ENCODE results near the gene ULBP2.
A peak's percentile ranks its signal among the peaks of the same experiment; 100 is the strongest.
"Not testable (repeated sequence)": the region's sequence is repeated elsewhere in the genome, so short reads cannot be mapped to it uniquely, and the experiment has no call there.

ULBP2 gene

DNA sequence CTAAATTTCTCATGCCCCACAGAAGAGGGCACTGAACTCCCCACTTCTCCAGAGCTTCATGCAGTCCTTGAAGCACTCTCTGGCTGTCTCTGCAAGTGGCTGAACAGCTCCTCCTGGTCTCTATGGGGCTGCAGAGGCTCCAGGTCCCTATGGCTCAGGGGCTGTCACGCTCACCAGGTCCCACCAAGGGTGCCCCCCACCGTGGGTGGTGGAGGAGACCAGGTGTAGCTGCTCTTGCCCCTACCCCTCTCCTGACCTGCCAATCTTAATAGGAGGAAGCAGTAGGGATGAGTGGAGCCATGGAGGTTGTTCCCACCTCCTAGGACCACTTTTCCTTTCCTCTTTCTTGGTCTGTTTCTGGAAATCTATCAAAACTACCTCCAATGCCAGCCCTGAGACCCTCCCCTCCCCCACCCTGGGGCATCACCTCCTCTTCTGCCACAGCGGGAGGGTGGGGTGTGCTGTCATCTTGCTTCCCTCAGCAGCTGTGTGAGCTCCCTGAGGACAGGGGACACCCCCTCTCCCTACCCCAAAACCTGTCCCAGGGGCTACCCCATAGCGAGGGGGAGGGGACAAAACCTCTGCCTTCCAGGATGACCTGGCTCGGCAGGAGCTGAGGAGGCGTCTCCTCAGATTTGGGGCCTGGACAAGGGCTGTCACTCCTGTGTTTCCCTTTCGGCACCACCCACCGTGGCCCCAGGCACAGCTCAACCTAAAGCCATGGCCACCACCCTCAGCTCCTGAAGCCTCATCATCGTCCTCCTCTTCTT lies 31.9 kb upstream of the ULBP2 start:
- no peak for DNase-seq (ENCODE audit: low read depth)

GRCh38 chr6:149910721-149911151 lies 31.1 kb upstream of the ULBP2 start:
- no peak for DNase-seq (ENCODE audit: low read depth)

- not testable (repeated sequence) for DNase-seq (ENCODE audit: low read depth)
Measured at GRCh38 chr6:149912680-149913079, 29.1 kb upstream of the ULBP2 start.

- DNase-seq (ENCODE audit: low read depth) = no peak
Measured at GRCh38 chr6:149913085-149913484, 28.7 kb upstream of the ULBP2 start.

- DNase-seq (ENCODE audit: low read depth) = no peak
Measured at GRCh38 chr6:149913540-149914240, 28.1 kb upstream of the ULBP2 start.

- no peak for DNase-seq (ENCODE audit: low read depth)
Measured at GRCh38 chr6:149915970-149916865, 25.6 kb upstream of the ULBP2 start.

- DNase-seq (ENCODE audit: low read depth) = no peak
Measured at GRCh38 chr6:149917679-149918078, 24.1 kb upstream of the ULBP2 start.

DNA sequence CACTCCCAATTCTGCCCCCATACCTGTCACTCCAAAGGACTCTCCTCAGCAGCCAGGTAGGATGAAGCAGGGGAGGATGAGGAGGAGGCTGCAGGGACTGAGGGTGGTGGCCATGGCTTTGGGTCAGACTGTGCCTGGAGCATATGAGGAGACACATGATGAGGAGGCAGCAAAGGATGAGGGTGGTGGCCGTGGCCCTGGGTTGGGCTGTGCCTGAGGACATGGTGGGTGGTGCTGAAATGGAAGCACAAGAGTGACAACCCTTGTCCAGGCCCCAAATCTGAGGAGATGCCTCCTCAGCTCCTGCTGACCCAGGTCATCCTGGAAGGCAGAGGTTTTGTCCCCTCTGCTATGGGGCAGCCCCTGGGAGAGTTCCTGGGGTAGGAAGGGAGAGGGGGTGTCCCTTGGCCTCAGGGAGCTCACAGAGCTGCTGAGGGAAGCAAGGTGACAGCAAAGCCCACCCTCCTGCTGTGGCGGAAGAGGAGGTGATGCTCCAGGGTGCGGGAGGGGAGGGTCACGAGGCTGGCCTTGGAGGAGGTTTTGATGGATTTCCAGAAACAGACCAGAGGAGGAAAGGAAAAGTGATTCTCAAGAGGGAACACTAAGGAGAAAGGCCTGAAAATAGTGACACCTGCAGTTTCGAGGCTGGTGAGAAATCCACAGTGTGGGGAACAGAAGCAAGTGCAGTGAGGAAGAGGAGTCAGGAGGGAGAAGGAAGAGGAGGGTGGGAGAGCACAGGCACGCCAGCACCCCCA lies 23.5 kb upstream of the ULBP2 start:
- DNase-seq (ENCODE audit: low read depth) = no peak

DNA sequence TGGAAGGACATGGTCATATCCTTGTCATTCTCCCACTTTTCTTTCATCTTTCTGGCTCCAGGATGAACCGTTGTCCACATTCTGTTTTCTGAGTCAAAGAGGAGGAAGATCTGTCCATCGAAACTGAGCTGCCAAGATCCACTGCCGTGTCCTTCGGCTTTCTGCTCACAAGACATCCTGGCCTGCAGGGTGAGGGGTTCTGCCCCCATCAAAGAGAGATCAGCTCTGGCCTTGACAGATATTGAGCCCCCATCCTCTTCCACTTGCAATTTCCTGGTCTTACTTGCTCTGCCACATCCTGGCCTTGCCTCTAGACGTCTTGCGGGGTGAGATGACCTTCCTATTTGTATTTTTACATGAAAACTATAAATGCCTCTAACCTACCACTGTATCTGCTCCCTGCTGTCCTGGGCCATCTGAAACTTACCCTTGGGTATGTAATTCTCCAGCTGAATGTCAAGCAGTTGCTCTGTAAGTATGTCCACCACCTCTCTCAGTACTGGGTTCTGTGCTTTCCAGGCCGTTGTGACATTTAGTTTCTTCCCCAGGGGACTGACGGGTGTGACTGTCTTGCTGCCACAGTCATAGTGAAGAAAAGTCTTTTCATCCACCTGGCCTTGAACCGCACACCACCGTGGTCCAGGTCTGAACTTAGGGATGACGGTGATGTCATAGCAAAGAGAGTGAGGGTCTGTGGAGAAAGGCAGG lies 22.5 kb upstream of the ULBP2 start:
- DNase-seq (ENCODE audit: low read depth) = not testable (repeated sequence)

GRCh38 chr6:149919834-149920225 lies 22.0 kb upstream of the ULBP2 start:
- no peak for DNase-seq (ENCODE audit: low read depth)

GRCh38 chr6:149921361-149921760 lies 20.5 kb upstream of the ULBP2 start:
- DNase-seq (ENCODE audit: low read depth) = no peak

- not testable (repeated sequence) for DNase-seq (ENCODE audit: low read depth)
Measured at GRCh38 chr6:149922091-149922490, 19.7 kb upstream of the ULBP2 start.

GRCh38 chr6:149922642-149923326 lies 19.0 kb upstream of the ULBP2 start, which contains the start of gene RAET1G:
Gene RAET1G (minus strand): TSS chr6:149923121. CDS start chr6:149923010, 111 bp downstream.
- DNase-seq (ENCODE audit: low read depth) = no peak

DNA sequence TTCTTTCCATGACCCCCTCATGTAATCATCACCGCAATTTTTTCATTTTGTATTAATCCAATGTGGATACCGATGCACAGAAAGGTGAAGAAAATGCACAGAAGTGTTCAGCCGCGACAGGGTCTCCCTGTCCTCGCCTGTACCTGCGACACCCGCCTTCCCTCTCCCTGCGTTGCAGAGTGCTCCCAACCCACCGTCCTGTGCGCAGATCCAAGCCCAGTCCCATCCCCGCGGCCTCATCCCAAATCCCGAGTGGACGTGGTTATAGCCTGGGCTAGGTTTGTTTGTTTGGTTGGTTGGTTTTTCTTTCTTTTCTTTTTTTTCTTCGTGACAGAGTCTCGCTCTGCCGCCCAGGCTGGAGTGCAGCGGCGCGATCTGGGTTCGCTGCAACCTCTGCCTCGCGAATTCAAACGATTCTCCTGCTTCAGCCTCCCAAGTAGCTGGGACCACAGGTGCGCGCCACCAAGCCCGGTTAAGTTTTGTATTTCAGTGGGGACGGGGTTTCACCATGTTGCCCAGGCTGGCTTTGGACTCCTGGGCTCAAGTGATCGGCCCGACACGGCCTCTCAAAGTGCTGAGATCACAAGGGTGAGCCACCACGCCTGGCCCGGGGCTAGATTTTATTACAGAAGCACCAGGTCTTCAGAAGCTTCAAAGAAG lies 18.4 kb upstream of the ULBP2 start:
- DNase-seq (ENCODE audit: low read depth) = no peak

GRCh38 chr6:149924206-149924932 lies 17.4 kb upstream of the ULBP2 start:
- DNase-seq (ENCODE audit: low read depth) = no peak

- DNase-seq (ENCODE audit: low read depth) = no peak
Measured at GRCh38 chr6:149924933-149925252, 16.9 kb upstream of the ULBP2 start.

DNA sequence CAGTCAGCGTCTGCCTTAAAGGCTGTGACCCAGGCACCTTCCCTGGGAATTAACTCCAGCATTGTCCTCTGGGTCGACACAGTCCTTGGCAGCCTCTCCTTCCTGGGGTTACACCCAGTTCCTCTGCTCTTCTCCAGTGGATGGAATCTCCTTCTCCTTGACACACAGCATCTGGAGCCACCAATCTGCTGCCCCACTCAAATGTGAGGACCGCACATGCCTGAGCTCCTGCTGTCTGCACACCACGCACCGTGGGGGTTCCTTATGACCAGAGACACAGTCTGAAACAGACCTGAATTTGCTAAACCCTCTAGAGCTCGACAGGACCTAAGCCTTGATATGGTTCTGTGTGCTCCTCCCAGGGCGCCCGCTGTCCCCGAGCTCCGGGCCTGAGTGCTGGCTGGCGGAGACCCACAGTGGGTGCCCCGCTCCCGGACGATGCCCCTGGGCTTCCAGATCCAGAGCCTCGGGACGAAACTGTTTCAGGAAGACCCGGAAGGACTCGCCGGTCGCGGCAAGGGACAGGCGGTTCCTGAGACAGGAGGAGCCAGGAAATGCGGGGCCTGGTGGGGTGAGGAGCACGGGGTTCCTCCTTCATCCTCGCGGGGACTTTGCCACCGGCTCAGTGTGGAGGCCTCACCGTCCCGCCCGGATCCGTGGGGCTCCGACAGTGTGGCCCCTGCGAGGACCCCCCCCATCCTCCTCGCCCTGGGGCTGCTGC lies 16.4 kb upstream of the ULBP2 start:
- DNase-seq (ENCODE audit: low read depth) = peak; percentile 14

- DNase-seq (ENCODE audit: low read depth) = peak; percentile 38
Measured at GRCh38 chr6:149925974-149926777, 15.6 kb upstream of the ULBP2 start.
